Activated CD4-positive, alpha-beta T cell treated with anti-CD3 and anti-CD28 coated beads, Interleukin-2, amount 50 U/mL, for 4 hours (primary cell): ENCODE data around the gene LARGE1.

ENCODE experiments used
- DNase-seq, 2 experiments: peaks; one replicate each; pipeline ENCODE4 v3.0.0-alpha.2; 2020

The LARGE1 gene

DNA sequence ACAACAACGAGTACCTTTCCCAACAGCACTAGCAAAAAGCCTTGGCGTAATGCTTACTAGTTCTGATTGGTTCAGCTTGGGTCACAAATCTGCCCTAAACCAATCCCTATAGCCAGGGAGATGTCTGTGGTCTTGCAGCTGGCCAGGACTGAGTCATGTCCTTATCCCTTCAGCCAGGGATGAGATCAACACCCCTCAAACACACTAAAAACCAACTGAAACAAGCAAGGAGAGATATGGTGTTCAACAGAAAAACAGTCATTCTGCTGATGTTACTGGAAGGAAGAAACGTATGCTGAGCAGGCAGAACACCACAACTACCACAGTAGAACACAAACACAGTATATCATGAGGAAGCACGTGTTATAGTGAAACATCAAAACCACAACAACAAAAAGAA lies 375.6 kb downstream of the LARGE1 start:
- no peak for DNase-seq

DNA sequence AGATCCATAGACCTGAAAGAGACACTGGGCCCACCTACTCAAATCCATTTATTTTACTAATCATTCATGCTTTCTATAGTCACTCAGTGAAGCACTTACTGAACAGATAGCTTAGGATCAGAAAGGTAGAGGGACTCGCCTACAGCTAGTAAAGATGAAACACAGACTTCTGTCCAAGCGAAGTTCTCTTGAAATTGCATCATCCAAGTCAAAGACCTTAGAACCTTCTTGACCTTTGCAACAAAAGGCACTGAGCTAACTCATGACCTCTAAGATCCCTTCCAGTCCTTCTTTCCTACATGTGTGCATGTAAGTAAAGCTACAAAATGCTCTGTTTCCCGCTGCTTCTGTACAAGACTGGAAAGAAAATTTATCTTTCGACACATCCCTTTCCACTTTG lies 377.6 kb downstream of the LARGE1 start:
- no peak for DNase-seq

DNA sequence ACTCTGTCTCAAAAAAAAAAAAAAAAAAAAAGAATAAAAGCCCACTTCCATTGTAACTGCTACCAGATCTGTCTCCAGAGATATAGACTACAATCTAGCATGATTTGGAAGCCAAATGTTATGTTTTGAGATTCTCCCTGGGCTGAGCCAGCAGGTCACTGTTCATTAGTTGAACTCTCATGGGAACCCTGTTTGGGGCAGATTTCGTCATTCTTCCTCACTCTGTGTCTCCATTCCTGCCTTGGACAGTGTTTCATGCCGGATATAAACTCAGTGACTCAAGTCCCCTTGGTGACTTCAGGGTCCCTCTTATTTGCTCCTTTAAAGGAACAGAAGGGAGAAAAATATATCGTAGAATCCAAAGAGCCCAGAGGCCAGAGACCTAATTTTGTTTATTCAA lies 378.1 kb downstream of the LARGE1 start:
- DNase-seq: no peak

DNA sequence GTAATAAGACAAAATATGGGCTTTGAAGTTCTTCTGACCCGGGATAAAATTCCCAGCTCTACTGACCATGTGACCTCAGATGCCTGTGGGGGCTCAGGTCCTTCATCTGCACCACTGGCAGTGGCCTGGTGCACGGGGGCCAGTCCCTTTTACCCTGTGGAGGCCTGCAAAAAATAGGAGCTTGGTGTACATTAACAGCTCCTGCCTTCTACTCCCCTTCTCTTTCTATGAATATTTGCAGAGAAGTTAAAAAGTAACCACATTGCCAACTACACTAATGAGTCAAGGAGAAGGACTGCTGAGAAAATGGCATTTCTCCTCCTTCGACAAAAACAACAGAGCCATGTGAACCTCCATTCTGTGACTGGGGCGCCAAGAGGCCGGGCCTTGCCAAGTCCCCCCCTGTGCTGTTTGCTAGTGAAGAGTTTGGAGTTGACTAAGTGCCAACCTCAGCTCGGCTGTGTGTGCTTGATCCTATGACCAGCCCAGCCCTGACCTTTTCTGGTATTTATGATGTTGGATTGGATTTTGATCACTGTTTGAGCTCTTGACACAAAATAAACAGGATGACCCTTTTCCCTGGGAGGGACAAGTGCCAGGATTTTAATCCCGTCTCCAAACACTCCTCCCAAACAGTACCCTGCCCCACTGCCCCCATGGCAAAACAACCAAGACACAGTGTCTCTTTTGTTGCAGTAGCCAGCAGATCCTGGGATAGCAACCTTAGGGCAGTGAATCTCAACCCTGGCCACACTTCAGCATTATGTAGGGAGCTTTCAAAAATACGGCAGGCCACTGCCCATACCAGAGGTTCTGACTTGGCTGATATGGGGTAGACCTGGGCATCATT lies 380.1 kb downstream of the LARGE1 start:
- DNase-seq: no peak

DNA sequence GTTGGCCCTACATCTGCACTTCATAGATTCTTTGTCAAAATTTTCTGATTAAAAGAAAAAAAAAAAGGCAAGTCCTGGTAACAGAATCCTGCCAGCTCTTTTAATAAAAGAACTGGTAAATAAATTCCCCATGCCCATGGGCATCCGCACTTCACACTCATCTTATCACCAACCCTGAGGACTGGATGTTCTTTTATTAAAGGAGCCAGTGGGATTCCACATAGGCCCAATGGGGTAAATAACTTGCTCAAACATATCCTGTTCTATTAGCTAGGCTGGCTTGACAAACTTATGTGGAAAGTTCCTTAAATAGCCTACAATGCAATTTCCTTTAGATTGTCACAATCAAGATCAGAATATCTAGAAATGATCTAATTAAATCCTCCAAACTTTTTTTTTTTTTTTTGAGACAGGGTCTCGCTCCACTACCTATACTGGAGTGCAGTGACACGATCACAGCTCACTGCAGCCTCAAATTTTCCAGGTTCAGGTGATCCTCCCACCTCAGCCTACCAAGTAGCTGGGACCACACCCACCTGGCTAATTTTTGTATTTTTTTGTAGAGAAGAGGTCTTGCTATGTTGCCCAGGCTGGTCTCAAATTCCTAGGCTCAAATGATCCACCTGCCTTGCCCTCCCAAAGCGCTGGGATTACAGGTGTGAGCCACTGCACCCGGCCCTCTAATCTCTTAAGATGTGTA lies 380.9 kb downstream of the LARGE1 start:
- no peak for DNase-seq

DNA sequence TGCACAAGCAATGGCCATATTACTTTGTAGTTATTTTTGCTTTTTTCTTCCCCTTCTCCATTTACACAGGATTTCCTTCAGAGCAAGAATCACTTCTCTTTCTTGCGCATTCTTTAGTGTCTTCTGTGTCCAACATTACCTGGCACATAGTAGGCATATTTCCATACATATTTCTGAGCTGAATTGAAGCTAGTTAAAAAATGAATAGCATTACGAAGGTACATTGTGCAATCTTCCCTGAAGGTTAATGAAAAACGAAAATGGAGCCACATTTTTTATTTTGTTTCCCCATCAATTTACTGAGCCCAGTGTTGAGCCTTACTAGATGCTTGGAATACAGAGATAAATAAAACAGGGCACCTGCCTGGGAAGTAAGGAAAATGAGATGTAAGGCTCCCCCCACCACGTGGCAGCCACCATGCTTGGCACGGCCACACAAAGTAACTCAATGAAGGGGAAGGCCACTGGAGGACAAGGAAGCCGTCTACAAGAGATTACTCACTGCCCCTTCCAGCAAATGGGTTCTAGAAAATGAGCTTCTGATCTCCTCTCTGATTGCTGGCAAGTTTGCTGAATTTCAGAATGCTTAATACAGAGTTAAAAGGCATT lies 381.9 kb downstream of the LARGE1 start:
- no peak for DNase-seq

DNA sequence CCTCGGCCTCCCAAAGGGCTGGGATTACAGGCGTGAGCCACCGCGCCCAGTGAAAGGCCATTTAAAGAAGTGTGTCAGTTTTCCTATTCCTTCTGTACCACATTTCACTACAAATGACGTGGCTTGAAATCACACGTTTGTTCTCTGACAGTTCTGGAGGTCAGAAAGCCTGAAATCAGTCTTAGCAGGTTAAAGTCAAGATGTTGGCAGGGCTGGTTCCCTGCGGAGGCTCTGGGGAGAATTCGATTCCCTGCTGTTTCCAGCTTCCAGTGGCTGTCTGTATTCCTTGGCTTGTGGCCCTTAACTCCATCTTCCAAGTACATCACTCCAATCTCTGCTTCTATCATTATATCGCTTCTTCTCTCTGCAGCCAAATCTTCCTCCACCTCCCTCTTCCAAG lies 383.2 kb downstream of the LARGE1 start:
- no peak for DNase-seq

DNA sequence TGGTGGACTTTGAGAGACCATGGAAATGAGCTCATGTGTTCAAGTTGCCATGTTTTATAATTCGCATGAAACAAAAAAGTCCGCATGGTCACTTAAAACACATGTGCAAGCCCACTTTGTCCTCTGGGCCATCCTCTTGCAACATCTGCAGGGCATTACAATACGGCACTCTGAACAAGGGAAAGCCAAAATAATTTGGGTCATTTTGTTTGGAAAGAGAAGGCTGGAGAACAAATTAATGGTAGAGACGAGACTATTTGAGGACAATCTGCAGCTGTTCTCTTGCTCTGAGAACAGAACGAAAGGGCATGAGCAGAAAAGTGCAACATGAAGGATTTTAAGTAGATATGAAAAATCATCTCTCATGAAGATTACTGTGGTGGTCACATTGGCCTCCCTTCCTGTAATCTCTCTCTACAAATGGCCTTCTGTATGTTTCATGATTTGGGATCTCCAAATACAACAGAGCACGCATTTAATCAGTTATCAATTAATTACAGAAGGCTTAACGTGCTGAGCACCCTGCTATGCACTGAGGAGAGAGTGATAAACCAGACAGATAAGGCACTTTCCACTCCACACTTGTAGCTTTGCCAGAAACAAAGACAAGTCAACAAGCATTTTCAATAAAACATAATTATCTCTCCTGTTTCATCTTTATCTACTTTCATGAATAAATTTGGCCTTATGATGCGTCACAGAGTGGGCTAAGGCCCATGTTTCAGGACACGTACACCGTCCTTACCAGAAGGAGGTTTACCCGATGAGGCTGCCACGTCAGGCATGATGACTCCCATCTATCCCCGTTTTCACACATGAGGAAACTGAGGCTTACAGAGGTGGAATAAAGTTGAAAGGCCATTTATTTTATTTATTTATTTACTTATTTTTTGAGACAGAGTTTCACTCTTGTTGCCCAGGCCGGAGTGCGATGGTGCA lies 384.1 kb downstream of the LARGE1 start:
- DNase-seq: no peak

DNA sequence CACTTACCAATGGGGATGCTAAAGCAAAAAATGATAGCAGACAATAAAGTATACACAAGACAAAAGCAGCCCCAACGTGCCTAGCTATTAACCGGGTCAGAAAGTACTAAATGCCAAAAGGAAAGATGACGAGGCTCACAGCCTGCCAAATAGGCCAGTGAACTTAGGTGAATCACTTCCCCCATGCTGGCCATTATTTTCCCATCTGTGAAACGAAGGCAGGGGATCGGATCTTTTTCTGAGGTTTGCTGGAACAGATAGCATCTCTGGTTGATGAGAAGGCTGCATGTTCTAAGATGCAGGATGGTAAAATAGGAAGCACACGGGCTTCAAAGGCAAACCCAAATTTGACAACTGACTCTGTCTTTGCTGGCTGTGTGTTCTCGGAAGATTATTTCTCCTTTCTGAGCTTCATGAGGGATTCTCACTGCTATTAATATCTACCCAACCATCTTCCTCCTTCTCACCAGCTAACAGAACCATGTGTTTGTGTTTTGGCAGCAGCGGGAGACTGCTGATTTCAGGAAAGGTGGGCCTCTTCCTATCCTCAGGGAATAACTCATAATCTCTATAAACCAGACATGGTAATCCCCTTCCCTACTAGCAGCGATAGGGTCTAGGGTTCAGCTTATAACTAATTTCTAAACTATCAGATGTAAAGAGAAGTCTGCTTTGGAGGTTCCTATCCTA lies 390.7 kb downstream of the LARGE1 start:
- no peak for DNase-seq

DNA sequence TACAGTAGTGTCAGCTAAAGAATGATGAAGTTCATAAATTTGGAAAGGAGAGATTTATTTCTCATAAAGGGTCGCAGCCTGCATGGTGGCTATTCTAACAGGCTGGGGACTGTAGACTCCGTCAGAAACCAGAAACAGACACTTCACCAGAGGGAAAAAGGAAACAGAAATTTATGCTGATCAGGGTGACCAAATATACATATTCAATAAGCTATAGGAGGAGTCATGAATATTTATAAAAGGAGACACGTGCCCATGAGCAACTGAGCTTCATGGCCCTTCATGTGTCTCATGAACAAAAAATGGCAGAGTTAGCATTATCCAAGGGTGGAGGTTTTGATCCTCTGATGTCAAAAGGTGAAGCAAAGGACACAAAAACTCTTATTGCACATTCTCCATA lies 392.1 kb downstream of the LARGE1 start:
- DNase-seq: no peak

DNA sequence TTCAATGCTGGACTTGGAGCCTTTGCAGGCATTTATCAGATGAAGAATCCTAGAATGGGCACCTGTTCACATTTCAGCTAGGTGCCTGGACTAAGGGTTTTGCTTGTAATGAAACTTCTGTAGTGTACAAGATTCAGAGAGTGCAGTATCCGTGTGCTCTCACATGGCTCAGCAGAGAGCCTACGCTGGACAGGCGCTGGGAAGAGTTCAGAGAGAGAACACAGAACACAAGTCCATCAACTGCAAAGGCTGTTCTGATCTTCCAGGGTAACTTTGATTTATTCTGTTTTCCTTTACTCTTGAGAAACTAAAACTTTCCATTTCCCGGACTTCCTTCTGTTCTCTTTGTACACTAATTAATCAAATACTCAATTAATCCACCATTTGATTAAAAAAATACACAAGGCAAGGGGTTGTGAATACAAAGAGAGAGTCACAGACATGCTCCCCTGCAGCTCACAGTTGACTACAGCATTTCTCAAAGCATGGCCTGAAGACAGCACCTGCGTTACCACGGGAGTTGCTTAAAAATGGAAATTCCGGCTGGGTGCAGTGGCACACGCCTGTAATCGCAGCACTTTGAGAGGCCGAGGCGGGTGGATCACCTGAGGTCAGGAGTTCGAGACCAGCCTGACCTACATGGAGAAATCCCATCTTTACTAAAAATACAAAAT lies 393.7 kb downstream of the LARGE1 start:
- DNase-seq: no peak

DNA sequence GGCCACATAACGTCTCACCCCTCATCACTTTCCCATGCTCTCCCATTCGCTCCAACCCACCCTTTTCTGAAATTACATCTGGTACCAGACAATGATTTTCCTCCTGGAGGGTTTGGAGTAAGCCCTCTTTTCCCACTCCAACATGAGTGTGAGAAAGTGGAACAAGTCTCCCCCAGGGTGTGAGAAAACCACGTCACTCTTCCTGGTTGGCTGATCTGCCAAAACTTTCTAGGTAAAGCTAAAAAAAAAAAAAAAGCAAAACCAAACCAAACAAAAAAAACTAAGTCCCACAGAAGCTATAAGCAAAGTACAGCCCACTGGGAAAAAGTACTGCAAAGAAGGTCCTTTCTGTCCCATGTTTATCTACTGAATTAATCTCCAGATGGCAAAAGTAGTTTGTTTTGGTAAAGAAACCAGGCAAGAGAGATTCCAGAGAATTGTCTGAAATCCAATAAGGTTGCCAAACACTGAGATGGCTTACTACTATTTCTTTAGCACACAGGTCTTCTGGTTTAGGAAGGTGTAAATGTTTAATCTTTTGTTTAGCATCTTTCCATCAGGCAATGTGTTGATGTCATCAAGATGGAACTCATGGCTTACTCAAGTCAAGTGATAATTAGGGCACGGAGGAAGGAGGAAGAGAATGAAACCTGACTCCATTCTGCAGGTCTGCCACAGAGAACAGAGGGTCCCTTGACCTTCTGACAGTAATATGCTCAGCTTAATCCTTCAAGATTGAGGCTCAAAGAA lies 395.6 kb downstream of the LARGE1 start:
- no peak for DNase-seq

DNA sequence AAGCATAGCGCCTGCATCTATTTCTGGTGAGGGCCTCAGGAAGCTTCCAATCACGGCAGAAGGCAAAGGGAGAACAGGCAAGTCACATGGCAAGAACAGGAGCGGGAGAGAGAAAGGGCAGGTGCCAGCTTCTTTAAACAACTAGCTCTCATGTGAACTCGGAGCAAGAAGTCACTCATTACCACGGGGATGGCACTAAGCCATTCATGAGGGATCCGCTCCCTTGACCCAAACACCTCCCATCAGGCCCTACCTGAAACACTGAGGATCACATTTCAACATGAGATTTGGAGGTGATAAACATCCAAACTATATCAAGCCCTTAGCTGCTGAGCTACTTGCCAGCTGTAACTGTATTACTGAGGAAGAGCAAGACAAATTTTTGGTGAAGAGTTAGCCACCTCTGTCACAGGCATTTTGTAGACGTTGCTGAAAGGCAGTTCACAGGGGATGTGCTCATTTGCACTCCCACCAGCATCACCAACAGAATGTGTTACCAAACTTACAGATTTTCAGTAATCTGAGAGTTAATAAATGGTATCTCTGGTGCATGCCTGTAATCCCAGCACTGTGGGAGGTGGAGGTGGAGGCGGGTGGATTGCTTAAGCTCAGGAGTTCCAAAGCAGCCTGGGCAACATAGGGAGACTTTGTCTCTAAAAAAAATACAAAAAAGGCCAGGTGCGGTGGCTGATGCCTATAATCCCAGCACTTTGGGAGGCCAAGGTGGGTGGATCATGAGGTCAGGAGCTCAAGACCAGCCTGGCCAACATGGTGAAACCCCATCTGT lies 398.2 kb downstream of the LARGE1 start:
- DNase-seq: no peak

DNA sequence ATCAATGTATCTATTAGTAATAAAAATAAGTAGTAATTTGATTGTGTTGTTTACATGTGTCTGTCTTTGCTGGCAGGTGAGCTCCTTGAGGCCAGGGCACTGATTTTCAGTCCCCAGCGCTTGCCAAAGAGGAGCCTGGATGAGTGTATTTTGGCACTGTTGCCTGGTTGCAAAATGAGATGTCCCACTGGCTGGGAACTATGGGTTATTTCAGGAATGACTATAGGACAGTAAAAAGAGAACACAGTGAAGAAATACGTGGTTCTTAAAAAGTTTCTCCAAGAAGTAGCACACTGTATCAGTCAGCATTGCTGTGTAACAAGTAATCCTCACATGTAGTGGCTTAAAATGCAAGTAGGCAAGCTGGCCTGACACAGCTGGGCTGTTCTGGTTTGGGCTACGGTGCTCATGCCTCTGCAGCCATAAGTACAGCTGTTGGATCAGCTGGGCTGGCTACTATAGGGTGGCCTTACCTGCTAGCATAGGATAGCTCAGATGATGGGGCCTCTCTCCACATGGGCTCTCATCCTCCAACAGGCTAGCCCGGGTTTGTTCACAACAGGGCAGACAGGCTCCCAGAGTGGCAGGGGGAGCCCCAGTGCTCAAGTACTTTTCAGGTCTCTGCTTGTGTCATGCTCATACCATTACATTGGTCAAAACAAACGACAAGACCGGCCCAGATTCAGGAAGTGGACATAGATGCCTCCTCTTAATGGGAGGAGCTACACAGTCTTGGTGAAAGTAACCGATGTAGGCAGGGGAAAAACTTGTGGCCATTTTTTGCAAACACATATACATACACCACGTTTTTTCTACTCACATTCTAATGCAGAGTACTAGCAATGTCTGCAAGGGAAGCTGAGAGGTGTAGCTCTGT lies 399.1 kb downstream of the LARGE1 start:
- no peak for DNase-seq

DNA sequence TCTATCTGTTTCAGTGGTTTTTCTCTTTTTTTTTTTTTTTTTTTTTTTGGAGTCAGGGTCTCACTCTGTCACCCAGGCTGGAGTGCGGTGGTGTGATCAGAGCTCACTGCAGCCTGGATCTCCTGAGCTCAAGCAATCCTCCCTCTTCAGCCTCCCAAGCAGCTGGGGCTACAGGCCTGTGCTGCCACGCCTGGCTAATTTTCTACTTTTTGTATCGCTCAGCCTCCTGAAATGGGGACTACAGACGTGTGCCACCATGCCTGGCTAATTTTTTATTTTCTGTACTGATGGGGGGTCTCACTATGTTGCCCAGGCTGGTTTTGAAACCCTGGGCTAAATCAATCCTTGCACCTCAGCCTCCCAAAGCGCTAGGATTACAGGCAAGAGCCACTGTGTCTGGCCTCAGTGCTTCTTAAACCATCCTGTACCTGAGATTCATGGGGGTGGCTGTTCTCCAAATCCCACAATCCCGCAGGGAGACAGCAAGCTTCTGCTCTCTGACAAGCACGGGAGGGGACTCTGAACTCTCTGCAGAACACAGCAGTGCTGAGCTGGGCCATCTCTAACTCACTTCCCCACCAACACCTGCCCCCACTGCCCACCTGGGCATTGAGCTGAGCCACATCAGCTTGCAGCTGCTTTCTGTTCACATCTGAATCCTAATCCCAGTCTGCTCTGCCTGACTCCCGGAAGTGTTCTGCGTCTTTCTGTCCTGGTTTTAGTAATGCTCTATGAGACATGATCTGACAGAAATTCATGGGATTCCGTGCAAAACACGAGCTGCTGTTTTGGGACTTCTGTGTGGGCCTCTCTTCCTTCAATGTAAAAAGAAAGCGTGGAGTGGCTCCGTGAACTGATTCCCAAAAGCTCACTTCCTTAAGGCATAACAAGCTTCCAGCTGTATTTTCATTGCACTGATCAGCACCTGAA lies 400.0 kb downstream of the LARGE1 start:
- no peak for DNase-seq

DNA sequence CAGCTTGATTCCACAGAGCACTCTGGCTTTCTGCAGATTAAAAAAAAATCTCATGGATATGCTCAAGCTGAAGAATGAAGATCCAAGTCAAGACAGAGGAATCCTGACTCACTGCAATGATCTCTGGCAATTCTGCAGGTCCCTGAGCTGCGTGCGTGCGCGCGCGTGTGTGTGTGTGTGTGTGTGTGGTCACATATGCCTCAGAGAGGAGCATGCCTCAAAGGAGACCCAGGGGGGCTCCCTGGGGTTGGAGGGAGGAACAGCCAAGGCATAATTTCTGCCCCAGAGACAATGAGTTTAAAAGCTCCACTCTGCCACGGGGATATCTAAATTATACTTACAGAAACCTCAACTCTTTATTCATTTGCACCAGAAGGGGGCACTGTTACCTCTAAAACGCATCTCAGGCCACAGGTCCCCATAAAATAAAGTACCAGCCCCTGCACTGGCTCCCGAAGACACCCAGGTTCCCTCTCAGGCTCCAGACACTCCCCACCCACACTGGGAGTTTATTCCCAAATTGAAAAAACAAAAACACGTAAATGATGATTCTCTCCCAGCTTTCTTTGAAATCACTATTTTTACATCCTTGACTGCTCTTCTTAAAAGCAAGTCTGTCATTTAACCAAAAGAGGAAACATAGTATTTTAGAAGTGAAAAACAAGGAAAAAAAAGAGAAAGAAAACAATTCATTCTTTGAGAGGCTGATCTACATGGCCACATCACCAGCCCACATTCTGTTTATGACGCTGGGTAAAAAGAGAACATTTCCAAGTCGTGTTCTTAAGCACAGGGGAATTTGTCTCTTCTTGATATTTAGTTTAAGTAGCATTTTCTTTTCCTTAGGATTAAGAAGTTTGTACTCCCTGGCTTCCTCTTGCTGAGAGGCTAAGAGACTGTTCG lies 401.0 kb downstream of the LARGE1 start:
- no peak for DNase-seq

DNA sequence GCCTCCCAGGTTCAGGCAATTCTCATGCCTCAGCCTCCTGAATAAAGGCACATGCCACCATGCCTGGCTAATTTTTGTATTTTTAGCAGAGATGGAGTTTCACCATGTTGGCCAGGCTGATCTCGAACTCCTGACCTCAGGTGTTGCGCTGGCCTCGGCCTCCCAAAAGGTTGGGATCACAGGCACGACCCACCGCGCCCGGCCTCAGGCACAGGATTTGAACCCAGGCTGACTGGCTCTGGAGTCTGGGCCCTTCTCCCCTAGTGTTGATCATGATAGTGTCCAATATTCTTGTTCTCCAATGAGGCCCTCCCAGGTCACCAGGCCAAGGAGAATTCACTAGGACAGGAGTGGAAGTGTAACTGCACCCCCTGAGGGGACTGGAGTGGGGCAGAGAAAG lies 401.9 kb downstream of the LARGE1 start:
- DNase-seq: no peak
